Glomerular visceral epithelial cell (primary cell): ENCODE data around the gene MBP.
A peak's percentile ranks its signal among the peaks of the same experiment; 100 is the strongest.

Experiments
- DNase-seq: peaks from one replicate; pipeline ENCODE4 v3.0.0-alpha.2; 2016; ENCODE audit errors: extremely low spot score

The MBP gene

GRCh38 chr18:77114415-77115191, 18.0 kb downstream of the MBP start:
- peak; percentile 97 for DNase-seq

DNA sequence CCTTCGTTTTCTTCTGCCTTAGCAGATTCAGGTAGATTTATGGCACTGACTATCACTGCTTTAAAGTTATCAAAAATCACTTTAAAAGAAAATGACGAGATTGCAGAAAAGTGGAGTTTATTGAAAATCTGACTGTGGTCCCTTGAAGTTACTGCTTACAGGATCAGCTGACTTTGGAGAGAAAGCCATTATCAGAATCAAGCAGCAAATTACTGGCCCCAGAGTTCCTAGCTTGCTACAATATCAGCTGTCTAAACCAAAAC, 18.5 kb downstream of the MBP start:
- no peak for DNase-seq

- no peak for DNase-seq
Observed at GRCh38 chr18:77113361-77114151, 19.0 kb downstream of the MBP start.

DNA sequence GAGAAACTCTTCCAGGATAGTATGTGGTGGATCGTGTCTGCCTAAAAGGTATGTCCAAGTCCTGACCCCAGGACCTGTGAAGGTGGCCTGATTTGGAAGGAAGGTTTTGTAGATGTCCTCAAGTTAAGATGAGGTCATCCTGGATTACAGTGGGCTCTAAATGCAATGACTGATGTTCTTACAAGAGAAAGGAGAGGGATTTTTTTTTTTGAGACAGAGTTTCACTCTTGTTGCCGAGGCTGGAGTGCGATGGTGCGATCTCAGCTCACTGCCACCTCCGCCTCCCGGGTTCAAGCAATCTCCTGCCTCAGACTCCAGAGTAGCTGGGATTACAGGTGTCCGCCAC, 19.9 kb downstream of the MBP start:
- DNase-seq: no peak

DNA sequence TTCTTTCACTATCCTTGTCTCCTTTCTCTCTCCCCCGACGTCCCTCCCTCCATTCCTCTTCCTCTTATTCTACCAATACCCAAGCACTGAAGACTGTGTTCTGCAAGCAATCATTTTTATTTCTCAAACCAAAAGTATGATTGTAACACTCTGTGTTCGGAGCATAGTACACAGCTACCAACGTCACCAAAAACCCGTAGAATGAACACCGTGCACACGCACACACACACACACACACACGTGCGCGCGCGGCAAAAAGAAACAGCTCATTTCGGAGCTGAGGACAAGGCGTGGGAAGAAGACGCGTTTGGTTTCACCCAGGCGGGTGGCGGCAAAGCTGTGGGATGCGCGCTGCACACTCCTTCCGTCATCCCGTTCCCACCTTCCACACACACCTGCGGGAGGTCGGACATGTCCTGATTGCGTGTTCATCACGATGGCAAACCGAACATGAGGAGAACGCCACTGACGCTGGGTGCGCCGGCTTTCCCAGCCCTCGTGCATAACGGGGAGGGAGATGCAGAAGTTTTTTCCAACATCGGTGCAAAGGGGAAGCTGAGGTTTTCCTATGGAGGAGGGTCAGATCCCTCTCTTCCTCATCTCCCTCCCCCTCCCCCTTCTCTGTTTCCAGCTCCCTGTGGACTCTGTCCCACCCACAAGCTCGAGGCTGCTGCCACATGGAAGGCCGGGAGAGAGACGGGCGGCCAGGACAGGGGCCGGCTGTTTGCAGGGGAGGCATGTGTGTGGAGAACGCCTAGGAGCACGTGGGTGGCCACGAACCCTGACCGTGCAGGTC, 20.4 kb downstream of the MBP start:
- no peak for DNase-seq

GRCh38 chr18:77111449-77111848, 21.1 kb downstream of the MBP start:
- DNase-seq: no peak

DNA sequence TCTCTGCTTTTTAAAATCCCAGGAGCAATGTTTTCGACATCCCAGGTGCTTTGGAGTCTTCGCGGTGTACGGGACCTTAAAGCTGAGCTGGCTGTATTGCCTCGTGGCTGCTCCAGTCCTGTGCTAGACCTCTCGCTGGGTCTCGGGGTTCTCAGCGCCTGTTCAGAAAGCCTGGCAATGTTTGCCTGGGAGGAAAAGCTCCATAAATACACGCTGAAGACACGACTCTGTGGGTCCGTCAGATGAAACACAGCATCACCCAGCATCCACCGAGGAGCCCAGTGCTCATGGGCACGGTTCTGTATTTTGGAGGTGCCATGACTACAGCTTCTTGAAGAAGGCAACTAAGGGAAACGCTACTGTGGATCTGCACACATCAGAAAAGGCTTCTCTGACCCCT, 21.6 kb downstream of the MBP start:
- DNase-seq: no peak

DNA sequence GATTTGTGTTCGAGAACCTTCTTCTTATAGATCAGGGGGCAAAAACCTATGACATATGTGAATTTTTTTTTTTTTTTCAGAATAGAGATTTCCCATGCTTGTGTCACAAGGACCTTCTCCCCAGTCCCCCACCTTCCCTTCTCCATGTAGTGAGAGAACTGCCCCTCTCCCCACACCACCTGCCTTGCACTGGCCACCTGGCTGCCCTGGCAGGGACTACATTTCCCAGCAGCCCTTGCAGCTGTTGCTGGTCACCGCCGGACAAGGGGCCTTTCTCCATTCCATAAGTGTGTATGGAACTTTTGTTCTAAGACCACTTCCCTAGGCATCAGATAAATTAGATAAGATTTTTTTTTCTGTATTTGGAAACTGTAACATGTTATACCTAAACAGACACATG, 22.2 kb downstream of the MBP start:
- no peak for DNase-seq

GRCh38 chr18:77109648-77110019, 22.9 kb downstream of the MBP start:
- DNase-seq: no peak

DNA sequence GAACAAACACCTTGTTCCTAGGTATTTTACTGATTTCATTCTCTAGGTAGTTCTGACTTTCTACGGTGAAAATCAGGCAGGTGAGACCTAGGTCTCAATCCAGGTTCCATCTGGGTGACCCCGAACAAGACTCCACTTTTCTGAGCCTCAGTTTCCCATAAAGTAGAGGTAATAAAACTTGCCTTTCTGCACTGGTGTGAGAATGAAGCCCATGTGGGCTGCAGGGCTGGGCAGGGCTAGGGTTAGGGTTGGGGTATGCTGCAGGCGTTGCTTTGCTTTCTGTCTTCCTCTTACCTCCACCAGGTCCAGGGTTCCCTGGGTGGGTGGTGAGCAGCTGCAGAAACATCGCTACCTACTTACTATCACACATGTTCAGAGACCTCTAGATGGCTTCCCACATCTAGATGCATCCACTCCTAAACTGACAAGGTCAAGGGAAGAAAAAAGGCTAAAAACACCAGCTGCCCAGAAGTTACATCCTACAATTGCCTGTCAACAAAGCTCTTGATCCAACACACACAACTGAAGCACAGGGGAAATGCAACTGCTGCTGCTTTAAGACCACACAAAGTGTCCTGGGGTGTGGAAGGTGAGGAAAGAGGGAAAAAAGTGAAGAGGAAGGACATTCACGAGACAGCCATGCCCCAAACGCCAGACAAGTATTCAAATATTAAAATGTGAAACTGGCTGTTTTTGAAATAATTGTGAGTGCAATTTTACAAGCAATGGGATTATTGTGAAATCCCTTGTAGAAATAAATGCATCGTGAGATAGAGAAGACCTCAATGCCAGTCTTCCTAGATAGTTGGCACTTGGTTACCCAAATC, 23.5 kb downstream of the MBP start:
- no peak for DNase-seq

- peak; percentile 73 for DNase-seq
Observed at GRCh38 chr18:77108001-77108692, 24.4 kb downstream of the MBP start.

- no peak for DNase-seq
Observed at GRCh38 chr18:77107292-77107691, 25.3 kb downstream of the MBP start.

DNA sequence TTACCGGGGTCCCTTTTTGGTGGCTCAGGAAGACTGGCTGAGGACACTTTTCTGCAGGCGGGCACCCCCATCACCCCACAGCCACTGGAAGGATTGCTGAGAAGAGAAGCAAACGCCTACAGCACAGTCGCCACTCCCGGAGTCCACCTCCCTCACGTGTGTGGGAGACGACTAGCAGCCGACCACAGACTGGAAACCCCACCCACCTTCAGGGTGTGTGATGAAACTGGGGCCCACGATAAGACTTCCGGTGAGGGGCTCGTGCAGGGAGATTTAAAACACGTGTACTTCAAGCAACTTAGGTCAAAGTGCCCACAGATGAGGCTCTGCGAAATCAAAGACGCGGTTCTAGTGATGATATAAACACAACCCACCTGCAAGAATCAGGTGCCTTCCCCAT, 26.3 kb downstream of the MBP start:
- no peak for DNase-seq

DNA sequence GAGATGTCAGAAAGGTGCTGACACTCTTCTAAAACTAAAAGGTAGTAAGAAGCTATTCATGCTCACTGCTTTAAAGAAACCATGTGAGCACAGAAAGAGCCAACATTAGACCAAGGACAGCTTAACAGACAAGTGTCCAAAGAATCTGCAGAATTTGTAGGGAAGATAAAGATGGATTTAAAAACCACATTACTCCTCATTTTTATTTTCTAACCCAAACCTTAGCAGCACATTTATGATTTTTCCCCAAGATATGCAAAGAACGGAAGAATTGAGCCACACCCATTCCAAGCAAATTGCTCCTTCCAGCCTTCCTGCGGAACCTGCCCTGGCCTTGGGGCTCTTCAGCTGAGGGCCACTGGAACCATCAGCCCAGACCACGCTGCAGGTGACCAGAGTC, 26.9 kb downstream of the MBP start:
- DNase-seq: no peak

DNA sequence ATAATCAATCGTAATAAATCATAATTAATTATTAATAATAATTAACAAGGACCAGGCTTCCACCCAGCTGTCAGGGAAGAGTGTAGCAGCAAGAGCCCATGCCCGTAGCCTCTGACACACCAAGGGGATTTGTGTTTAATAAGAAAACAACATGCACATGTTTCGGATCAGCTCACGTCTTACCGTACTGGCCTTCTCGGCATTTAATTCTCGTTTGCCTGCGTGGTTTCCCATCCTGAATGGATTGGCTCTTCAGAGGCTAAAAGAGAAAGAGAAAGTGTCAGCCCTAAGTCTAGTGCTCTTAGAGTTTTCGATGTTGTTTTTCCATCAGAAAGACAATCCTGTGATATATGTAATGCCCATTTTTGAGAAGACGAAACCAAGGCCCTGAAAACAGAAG, 27.6 kb downstream of the MBP start:
- no peak for DNase-seq

DNA sequence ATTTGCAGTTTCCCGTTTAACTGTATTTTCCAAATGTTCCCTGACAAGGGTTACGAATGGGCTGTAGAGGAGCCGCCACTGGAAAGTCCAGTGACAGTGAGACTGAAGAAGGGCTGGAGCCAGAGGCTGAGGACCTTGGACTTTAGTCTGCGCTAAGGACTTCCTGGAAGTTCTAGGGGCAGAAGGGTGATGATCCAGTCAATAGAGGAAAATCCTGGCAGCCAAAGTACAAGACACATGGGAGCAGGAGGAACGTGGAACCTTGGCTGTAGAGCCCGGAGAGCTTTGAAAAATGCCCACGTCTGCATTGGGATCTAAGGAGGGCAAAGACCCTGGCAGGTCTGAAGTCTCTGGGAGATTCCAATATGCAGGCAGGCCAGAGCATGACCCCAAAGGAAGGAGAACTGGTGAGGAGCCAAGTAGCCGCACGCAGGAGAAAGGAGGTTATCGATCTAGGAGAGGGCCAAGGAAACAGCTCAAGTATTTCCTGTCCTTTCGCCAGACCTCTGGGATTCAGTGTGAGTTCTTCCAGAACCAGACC, 28.5 kb downstream of the MBP start:
- DNase-seq: no peak

GRCh38 chr18:77103187-77103850, 29.3 kb downstream of the MBP start:
- no peak for DNase-seq

- peak; percentile 38 for DNase-seq
Observed at GRCh38 chr18:77102259-77103040, 30.1 kb downstream of the MBP start.

- peak; percentile 97 for DNase-seq
Observed at GRCh38 chr18:77101410-77102258, 30.9 kb downstream of the MBP start.
